Measurements from ENCODE around the gene SLAMF8.

The SLAMF8 gene

DNA sequence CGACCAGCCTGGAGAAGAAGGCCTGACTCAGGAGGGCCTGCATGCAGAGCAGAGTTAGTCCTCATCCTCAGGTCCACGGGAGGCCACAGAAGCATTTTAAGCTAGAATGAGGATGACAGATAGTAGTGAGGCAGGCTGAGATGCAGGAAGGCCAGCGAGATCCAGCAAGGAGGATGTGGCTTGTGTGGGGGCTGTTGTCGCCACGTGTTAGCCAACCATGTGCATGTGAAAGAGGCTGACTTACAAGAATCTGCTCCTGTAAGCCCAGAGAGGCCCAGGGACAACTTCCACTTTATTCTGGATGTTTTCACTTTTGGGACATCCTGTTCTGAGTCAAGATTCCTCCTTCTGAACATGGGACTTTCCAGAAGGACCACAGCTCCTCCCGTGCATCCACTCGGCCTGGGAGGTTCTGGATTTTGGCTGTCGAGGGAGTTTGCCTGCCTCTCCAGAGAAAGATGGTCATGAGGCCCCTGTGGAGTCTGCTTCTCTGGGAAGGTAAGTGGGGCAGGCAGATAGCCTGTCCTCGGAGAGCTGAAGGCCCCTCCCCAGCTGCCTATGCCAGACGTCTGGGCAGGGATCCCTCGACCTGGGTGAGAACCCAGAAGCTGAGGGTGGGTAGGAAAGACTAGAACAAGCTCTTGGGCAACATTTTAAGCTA is at the start of gene SLAMF8:
TSS of gene SLAMF8 (plus strand) at position 433 of the 661 bp plus-strand sequence. CDS start at position 459, 26 bp downstream.
- DNase-seq (ENCODE audit: low read depth): peak; percentile 17

DNA sequence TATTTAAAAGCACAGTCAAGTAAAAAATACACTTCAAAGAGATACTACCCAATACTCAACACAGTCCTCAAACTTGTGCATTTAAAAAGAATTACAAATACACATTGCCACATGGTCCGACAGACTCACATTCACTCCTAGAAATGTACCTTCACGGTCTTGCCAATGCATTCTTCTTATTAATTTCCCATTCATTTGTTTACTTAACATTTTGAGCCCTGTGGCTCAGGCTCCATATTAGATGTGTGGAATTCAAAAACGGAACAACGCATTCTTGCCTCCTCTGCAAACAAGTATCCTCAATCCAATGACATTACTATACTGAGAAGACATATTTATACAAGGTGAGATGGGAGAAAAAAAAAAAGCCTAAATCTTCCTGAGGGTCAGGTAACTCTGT is 48.4 kb upstream of the SLAMF8 start:
- DNase-seq (ENCODE audit: low read depth): no peak

DNA sequence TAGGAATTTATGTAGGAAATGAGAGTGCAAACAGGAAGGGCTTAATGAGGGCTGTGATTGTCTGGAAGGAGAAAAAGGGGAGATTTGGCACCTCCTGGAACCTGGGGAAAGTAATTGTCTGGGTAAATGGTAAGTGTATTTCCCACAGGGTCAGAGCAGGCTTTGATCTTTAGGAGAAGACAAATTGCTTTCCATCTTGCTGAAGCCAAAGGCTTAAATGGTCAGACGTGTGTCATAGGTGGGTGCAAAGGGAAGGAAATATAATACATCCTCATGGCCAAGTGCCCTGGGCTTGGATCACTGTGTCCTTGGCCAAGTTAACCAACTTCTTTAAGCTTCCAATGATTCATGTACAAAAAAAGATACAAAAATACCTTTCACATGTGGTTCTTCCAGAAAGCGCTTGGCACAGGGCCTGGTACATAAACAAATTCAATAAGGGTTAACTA is 47.2 kb upstream of the SLAMF8 start:
- DNase-seq (ENCODE audit: low read depth): no peak

DNA sequence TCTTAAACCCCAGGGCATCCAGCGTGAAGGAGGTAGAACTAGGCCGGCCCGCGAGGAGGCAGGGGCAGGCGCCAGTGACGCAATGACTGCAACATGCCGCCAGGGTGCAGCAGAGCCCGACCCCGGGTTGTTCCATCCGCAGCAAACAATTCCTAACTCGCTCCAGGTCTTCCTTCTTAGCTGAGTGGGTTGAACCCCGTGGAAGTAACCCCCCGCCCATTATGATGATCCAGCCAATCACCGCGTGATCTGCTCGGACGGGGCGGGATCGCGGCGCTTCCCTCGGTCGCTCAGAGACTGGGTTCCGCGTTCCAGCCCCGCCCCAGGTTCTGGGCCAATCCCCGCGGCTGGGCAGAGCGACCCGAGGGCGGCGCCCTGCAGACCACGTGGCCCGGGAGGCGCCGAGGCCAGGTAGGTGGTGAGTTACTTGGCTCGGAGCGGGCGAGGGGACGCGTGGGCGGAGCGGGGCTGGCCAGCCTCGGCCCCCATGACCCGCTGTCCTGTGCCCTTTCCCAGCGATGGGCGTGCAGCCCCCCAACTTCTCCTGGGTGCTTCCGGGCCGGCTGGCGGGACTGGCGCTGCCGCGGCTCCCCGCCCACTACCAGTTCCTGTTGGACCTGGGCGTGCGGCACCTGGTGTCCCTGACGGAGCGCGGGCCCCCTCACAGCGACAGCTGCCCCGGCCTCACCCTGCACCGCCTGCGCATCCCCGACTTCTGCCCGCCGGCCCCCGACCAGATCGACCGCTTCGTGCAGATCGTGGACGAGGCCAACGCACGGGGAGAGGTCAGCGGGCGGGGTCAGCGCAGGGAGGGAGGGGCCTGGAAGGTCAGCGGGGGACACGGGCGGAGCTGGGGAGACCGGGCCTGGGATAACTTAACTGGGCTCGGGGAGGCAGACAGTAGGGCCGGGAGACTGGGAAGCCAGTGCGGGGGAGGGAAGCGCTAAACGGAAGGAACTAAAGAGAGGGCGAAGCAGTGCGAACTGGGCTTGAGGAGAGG is 45.8 kb upstream of the SLAMF8 start, which contains the start of gene DUSP23:
TSS of gene DUSP23 (plus strand) at position 380 of the 1,000 bp plus-strand sequence. CDS start at position 519, 139 bp downstream.
- peak; percentile 95 for DNase-seq (ENCODE audit: low read depth)

DNA sequence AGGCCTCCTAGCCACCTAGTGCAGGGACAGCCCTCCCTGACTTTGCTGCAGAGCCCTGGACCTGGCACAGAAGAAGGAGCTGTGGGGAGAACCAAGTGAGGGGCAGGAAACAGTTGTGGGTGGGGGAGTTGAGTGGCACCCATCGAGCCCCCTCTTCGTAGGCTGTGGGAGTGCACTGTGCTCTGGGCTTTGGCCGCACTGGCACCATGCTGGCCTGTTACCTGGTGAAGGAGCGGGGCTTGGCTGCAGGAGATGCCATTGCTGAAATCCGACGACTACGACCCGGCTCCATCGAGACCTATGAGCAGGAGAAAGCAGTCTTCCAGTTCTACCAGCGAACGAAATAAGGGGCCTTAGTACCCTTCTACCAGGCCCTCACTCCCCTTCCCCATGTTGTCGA is 44.7 kb upstream of the SLAMF8 start:
- DNase-seq (ENCODE audit: low read depth): no peak

DNA sequence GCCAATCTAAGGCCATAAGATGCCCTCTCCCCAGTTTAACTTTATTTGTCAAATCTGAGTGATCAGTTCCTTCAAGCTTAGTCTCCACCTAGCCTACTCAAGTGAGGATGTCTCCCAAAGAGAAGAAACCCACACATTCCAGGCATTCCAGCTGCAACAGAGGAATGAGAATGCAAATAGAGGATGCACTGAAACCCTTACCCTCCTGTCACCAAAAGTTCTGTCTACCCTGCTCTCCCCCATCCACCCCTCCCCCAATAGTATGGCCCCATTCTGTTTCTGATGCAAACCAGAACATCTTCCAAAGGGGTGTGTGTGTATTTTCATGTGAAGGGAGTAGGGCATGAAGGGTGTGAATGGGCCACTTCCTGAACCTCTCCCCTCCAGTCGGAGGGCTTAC is 42.9 kb upstream of the SLAMF8 start:
- DNase-seq (ENCODE audit: low read depth): no peak

DNA sequence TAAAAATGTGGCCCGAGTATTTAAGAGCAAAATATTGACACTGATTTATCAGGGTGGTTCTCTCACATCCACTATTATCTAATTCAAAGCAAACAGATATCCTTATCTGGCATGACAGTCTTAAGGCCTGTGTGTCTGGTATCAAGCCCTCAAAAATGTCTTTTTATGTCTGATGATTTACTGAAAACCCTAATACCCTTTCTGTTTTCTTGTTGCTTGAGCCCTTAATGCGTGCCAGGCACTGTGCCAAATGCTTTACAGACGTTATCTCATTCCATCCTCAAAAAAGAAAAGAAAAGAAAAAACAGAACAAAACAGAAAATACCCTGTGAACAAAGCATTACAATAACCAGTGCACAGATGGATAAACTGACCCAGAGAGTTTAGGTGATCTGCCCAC is 40.2 kb upstream of the SLAMF8 start:
- no peak for DNase-seq (ENCODE audit: low read depth)

DNA sequence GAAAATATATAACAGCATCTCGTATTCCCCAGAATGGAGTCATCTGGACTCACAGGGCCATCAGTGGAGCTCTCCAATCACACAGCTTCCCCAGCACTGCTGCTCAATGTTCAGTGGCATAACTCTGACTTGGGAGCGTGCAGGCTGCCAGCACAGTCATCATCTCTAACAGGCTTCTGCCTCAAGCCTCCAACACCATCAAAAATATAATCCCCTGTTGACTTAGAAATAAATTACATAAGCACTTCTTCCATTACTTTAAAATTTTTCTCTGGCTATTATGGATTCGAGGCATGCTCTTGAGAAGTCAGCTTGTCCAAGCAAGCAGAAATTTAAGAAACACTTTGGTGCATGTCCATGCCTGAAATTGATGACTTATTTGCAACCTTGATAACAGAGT is 39.7 kb upstream of the SLAMF8 start:
- no peak for DNase-seq (ENCODE audit: low read depth)

DNA sequence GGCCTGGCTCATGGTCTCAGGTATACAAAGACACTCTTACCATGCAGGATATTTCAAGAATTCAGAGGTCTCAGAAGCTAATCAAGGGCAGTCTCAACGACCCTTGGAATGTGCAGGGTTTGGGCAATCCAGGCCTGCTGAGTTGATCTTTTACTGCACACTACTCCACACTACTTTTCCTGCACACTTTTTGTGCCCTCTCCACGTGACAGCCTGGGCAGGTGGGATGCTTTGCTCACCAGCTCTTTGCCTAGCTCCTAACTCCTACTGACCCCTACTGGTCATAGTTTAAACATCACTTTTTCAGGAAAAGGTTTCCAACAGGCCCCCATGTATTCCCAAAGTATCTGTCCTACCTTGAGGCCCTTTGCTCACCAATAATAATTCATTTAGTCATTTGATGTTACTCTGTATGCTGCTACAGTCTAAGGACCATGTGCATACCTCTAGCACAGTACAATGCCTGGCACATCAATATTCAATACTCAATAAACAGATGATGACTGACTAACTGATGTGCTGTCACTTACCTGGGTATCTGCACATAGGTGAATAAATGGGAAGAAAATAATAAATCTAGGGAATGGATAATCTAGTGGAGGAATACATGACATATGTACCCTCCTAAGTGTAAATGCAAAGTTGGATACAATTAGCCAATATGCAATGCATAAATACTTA is 36.3 kb upstream of the SLAMF8 start:
- no peak for DNase-seq (ENCODE audit: low read depth)

DNA sequence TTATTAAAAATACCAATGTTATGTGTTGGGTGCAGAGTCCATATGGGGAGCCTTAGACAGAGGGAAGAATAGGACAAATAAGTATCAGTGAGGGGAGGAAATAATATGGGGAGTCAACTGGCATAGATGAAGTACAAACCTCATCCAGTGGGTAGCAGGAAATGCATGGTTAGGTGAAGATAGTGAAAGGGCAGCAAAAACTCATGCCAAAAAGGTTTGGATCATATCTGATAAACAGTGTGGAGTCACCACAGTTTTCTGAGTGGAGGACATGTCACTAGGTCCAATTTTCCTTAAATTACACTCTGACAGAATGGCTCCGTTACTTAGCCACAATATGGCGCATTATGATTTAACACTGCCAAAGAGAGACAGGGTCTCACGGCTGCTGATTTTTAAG is 35.6 kb upstream of the SLAMF8 start:
- no peak for DNase-seq (ENCODE audit: low read depth)

DNA sequence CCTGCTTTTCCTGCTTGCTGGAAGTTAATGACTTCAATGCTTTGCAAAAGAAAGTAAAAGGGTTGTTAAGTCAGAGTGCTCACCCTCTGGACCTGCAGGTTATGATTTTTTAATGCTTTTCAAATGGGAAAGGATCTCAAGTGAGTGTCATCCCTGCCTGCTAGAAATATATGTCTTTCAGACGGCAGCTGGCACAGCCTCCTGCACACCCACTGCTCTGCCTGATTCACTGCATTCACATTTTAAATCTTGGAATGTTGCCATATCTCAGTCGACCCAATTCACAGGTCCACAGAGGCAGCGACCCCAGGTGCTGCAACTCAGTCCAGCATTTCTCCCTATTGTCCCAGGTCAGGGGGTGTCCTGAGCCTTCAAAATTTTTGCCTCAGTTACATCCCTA is 35.2 kb upstream of the SLAMF8 start:
- no peak for DNase-seq (ENCODE audit: low read depth)

DNA sequence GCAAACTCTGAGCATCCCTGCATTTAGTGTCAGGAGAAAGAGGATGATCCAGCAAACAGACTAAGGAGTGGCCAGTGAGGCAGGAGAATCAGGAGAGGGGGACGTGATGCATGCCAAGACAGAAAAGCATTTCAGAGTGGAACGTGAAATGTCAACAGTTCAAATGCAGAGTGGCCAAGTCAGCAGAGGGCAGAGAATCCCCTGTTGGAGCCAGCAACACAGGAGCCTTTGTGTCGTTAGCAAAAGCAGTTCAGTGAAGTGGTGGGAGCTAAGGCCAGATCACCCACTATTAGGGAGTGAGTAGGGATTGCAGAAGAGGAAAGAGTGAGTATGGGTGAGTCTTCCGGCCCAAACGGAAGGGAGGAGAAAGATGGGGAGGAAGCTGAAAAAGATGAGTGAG is 31.1 kb upstream of the SLAMF8 start:
- no peak for DNase-seq (ENCODE audit: low read depth)

DNA sequence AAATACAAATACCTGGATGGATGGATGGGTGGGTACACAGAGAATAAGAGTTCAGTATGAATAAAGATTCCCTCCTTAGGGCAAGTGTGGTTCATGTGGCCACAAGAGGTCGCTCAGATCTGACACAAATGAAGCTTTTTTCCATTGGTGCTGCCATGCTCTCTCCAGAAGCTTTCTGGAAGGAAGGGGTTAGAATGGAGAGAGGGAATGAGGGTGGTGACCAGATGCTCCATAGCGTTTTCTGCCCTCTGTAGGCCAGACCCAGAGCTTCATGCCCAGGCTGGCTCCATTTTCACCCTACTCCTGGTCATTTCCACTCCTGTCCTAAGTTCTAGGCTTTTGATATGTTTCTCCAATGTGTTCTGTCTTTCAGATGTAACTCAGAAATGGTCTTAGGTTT is 27.8 kb upstream of the SLAMF8 start:
- peak; percentile 13 for DNase-seq (ENCODE audit: low read depth)

DNA sequence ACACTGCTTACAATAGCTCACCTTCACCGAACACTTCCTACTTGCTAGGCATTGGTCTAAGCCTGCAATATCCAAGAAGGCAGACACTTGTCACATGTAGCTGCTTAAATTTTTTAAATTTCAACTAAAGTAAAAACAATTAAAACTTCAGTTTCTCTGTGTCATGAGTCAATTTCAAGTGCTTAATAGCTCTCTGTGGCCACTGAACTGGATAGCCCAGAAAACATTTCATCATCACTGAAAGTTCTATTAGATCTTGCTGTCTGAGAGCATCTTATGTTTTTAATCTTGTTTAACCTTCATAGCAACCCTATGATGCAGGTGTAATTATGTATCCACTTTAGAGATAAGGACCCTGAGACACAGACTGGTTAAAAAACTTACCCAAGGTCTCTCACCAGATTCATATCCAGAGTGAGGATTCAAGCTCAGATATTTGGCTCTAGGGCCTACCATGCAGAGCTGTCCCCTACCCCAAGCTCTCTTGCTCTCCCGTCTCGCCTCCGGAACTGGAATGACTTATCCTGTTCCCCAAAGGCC is 27.2 kb upstream of the SLAMF8 start:
- DNase-seq (ENCODE audit: low read depth): no peak

DNA sequence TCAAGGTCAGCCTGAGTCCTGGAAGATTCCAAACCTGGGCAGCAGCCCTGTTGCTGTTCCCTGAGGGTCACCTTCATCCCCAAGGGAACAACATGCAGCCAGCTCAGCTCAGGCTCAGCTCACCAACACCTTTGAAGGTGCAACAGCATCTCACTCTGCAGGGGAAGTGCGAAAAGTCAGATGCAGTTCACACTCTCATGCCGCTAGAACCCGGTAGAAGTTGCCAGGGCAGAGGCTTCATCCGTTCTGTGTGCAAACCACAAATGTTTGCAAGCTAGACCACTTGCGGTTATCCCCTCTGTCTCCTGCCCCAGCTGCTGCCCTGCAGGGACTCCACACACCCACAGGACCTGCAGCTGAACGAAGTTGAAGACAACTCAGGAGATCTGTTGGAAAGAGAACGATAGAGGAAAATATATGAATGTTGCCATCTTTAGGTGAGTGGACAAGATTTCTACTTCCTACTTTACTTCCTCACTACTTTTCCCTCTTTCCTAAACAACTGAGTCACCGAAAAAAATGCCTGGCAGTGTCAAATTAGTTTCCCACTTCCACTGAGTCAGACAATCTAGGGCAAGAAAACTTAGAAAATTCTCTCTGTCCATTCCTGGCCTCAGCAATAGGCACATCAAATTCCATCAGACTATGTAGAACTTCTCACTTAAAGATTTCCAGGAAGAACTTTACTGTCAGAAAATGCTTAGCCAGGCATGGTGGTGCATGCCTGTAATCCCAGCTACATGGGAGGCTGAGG is 26.3 kb upstream of the SLAMF8 start:
- no peak for DNase-seq (ENCODE audit: low read depth)

DNA sequence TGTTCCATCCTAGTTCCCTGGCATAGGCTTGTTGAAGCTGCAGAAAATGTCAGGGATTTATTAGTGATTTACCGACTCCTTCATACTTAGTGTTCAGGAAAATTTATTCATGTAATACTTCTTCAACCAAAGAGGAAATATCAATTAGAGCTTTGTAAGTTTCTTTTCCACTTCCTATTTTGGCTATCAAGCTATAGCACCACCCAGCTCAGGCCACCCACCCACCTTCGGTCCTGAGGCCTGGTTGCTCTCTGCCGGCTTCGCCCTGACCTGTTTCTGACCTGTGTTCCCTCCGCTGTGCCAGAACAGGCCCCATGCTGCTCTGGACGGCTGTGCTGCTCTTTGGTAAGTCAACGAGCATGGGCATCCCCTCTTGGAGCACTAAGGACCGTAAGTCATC is 24.6 kb upstream of the SLAMF8 start, which contains the start of gene FCRL6:
TSS of gene FCRL6 (plus strand) at position 250 of the 400 bp plus-strand sequence. CDS start at position 315, 65 bp downstream.
- no peak for DNase-seq (ENCODE audit: low read depth)

DNA sequence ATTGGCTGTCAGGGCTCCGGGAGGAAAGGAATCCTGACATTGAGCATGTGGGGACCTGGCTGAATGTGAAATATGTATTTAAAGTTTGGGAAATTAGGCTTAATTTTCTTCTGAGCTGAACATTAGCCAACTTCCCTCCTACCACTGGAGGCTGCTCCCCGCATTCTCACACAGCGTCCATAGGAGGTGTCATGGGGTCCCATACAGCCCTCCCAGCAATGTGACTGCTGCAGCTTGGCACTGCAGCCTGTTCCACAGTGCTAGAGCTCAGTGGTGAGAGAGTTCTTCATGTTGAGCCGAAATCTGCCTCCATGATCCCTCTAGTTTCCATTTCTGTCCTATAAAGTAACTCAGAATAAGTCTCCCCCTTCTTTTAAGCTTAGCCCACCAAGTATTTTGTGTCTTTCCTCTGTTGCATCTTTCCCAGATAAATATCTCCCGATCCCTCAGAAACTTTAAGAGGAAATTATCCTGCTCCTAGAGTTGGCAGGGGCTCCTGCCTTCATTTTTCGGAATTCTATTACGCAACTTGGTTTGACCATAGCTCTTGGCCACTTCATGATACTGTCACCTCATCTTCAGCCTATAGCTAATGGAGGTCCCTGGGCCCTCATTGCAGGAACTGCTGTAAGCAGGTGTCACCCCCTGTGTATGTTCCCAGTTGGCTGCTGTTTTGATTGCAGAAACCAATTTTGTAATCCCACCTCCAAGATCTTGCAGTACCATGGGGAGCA is 22.6 kb upstream of the SLAMF8 start:
- no peak for DNase-seq (ENCODE audit: low read depth)

DNA sequence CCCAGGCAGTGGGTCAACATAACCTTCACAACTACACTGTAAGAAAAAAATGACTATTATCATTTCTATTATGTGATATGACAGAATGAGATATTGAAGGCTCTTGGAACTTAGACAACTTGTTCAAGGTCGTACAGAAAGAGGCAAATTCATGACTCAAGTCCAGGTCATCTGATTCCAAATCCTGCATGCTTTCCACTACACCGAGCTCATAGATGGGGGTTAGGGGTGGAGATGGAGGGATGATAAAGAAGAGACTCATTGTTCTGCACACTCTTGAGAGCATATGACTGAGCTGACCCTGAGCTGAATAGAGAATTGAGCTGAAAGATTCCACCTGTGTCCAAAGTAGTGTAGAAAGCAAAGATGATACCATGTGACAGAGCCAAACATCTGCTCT is 21.7 kb upstream of the SLAMF8 start:
- no peak for DNase-seq (ENCODE audit: low read depth)

DNA sequence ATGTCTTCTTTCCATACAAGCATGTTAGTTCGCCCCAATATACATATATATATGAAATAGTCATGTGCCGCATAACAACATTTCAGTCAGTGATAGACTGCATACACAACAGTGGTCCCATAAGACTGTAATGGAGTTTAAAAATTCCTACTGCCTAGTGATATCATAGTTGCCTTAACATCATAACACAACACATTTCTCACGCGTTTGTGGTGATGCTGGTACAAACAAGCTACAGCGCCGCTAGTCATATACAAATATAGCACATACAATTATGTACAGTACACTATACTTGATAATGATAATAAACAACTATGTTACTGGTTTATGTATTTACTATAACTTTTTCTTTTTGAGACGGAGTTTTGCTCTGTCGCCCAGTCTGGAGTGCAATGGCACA is 10.7 kb upstream of the SLAMF8 start:
- no peak for DNase-seq (ENCODE audit: low read depth)

DNA sequence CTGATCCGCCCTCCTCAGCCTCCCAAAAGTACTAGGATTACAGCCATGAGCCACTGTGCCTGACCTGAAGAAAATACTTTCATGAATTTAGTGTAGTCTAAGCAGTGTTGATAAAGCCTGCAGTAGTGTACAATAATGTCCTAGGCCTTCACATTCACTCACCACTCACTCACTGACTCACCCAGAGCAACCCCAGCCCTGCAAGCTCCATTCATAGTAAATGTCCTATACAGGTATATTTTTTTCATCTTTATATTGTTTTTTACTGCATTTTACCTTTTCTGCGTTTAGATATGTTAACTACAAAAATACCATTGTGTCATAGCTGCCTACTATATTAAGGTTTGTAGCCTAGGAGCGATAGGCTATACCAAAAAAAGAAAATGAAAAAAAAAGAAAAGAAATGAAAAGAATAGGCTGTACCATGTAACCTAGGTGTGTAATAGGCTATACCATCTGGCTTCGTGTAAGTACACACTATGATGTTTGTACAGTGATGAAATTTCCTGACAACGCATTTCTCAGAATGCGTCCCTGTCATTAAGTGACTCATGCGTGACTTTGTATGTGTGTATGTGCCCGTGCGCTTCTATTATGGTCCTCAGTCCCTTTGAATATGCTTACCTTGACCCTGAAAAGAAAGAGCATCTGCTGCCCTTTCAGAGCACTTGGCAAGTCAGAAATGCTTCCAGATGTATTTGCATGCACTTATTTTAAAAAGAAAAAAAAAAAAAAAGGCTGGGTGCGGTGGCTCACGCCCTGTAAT is 9.2 kb upstream of the SLAMF8 start:
- DNase-seq (ENCODE audit: low read depth): no peak
